ENCODE measurements around the gene ATP1A2. TPM values are rescaled to one million over a fixed set of nuclear protein-coding genes. Genes with fewer than 3 reads are reported as not detected.
A peak's percentile ranks its signal among the peaks of the same experiment; 100 is the strongest.

The ATP1A2 gene
- total RNA-seq, 1 donor from 2014 or later, result 0.49 TPM

- H3K36me3 Mint-ChIP-seq (ENCODE audit: low read depth, unreplicated experiment), result no peaks in the 10 kb centered on the region
- TF ChIP-seq CTCF (IDR thresholded peaks at IDR 0.05; ENCODE audit: unreplicated experiment), result no peak
- no peak for DNase-seq (ENCODE audit: low spot score)
- peaks cover 14% of the 10 kb centered on the region for H3K4me1 Mint-ChIP-seq (ENCODE audit: unreplicated experiment)
- H3K9me3 Mint-ChIP-seq (ENCODE audit: unreplicated experiment), result no peaks in the 10 kb centered on the region
- peak overlapping the region; percentile 92 for H3K4me3 Mint-ChIP-seq (ENCODE audit: unreplicated experiment)
- H3K27me3 Mint-ChIP-seq (ENCODE audit: unreplicated experiment), result peaks cover 10% of the 10 kb centered on the region
- H3K27ac Mint-ChIP-seq (ENCODE audit: unreplicated experiment), result peak overlapping the region; percentile 34
Measured at GRCh38 chr1:160097151-160097910, 18.2 kb upstream of the ATP1A2 start.

- Mint-ChIP-seq H3K4me1 (ENCODE audit: unreplicated experiment) (peaks cover 16% of the 10 kb centered on the region), H3K36me3 (ENCODE audit: low read depth, unreplicated experiment) (no peaks in the 10 kb centered on the region), H3K9me3 (ENCODE audit: unreplicated experiment) (no peaks in the 10 kb centered on the region), H3K27me3 (ENCODE audit: unreplicated experiment) (peaks cover 13% of the 10 kb centered on the region), H3K4me3 (ENCODE audit: unreplicated experiment) (peak within 1 kb of the TSS; percentile 92), H3K27ac (ENCODE audit: unreplicated experiment) (peak within 1 kb of the TSS; percentile 78)
- DNase-seq (ENCODE audit: low spot score), result peak; percentile 78
- no peak for TF ChIP-seq CTCF (IDR thresholded peaks at IDR 0.05; ENCODE audit: unreplicated experiment)
Measured at GRCh38 chr1:160097911-160098851, 17.4 kb upstream of the ATP1A2 start, which contains the start of gene IGSF8. Gene IGSF8 (minus strand): TSS chr1:160098619. CDS start chr1:160098472, 147 bp downstream.

- Mint-ChIP-seq H3K27me3 (ENCODE audit: unreplicated experiment) (peaks cover 12% of the 10 kb centered on the region), H3K36me3 (ENCODE audit: low read depth, unreplicated experiment) (no peaks in the 10 kb centered on the region), H3K27ac (ENCODE audit: unreplicated experiment) (peak overlapping the region; percentile 78), H3K4me3 (ENCODE audit: unreplicated experiment) (peak overlapping the region; percentile 14), H3K4me1 (ENCODE audit: unreplicated experiment) (peaks cover 17% of the 10 kb centered on the region), H3K9me3 (ENCODE audit: unreplicated experiment) (no peaks in the 10 kb centered on the region)
- TF ChIP-seq CTCF (IDR thresholded peaks at IDR 0.05; ENCODE audit: unreplicated experiment), result no peak
- DNase-seq (ENCODE audit: low spot score), result peak; percentile 97
Measured at GRCh38 chr1:160098852-160099561, 16.6 kb upstream of the ATP1A2 start.

- DNase-seq (ENCODE audit: low spot score), result no peak
- H3K4me1 Mint-ChIP-seq (ENCODE audit: unreplicated experiment), result peaks cover 26% of the 10 kb centered on the region
- peak overlapping the region; percentile 14 for H3K4me3 Mint-ChIP-seq (ENCODE audit: unreplicated experiment)
- no peaks in the 10 kb centered on the region for H3K36me3 Mint-ChIP-seq (ENCODE audit: low read depth, unreplicated experiment)
- TF ChIP-seq CTCF (IDR thresholded peaks at IDR 0.05; ENCODE audit: unreplicated experiment), result no peak
- H3K27me3 Mint-ChIP-seq (ENCODE audit: unreplicated experiment), result peaks cover 12% of the 10 kb centered on the region
- no peak overlapping the region for H3K27ac Mint-ChIP-seq (ENCODE audit: unreplicated experiment)
- no peaks in the 10 kb centered on the region for H3K9me3 Mint-ChIP-seq (ENCODE audit: unreplicated experiment)
Measured at GRCh38 chr1:160099716-160100375, 15.7 kb upstream of the ATP1A2 start.

Data from endothelial cell (in vitro differentiated cells).